ENCODE data around the gene SRPX2. TPM values are rescaled to one million over a fixed set of nuclear protein-coding genes. Genes with fewer than 3 reads are reported as not detected.

Gene SRPX2
- total and polyA plus RNA-seq, 12 donors: 9.0 to 73.3 (median 17.9) TPM

DNA sequence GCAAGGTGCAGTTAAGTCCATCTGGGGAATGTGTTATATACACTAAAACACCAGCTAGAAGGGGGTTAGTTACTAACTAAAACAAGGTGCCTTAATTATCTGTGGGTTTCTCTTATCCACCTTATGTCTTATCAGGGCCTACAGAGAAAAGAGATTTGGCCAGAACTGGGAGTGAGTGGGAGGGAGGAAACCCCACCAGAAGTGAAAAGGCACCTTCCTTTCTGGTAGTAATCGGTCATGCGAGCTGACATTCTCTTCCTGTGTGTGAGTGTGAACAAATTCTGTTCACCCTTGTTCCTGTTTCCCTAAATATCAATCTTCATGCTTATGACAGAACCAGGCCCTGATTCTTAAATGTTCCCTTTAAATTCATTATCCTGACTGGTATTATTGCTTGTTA is 43.5 kb downstream of the SRPX2 start:
- Histone ChIP-seq H3K27ac (no peak overlapping the region), H3K9me3 (replicated peaks in 1 of 3) (no peaks in the 10 kb centered on the region), H3K36me3 (replicated peaks in 1 of 2) (no peaks in the 10 kb centered on the region), H3K4me3 (no peak overlapping the region), H3K27me3 (peaks cover 3% of the 10 kb centered on the region), H3K4me1 (replicated peaks in 1 of 2) (no peaks in the 10 kb centered on the region)
- intact Hi-C loops (cut with DNase I): loop anchor here (5.0 to 10.0 kb wide), 2 partner anchors 77 to 80 kb away; no protein-coding TSS in a partner anchor
- DNase-seq: no peak
- WGBS, 4 donors: 46 to 63% (median 53%) methylated on average over 2 of the region's 2 CpGs
- no peak for TF ChIP-seq POLR2A (IDR thresholded peaks at IDR 0.05)
- TF ChIP-seq, protein P1, sequence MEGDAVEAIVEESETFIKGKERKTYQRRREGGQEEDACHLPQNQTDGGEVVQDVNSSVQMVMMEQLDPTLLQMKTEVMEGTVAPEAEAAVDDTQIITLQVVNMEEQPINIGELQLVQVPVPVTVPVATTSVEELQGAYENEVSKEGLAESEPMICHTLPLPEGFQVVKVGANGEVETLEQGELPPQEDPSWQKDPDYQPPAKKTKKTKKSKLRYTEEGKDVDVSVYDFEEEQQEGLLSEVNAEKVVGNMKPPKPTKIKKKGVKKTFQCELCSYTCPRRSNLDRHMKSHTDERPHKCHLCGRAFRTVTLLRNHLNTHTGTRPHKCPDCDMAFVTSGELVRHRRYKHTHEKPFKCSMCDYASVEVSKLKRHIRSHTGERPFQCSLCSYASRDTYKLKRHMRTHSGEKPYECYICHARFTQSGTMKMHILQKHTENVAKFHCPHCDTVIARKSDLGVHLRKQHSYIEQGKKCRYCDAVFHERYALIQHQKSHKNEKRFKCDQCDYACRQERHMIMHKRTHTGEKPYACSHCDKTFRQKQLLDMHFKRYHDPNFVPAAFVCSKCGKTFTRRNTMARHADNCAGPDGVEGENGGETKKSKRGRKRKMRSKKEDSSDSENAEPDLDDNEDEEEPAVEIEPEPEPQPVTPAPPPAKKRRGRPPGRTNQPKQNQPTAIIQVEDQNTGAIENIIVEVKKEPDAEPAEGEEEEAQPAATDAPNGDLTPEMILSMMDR (IDR thresholded peaks at IDR 0.05): no peak

DNA sequence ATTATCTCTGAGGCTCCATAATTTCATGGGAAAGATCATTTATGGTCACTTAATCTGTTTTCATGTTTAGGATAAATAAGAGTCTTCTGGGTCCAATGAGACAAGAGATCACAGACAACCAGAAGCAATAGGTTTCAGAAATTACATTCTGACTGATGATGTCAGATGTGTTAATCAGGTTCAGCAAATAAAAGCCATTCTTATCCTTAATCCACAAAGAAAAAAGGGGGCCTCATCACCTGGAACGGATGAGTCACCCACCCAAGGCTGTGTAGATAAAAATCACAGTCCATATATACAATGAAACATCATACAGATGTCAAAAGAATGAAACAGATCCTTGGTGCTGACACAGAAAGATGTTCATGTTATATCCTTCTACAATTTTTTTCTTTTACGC is 51.3 kb downstream of the SRPX2 start:
- H3K36me3 ChIP-seq (replicated peaks in 1 of 2): no peaks in the 10 kb centered on the region
- intact Hi-C loops (cut with DNase I): no loop called here
- 61 to 69% (median 65%) methylated on average over 2 of the region's 2 CpGs for WGBS, 4 donors
- TF ChIP-seq POLR2A (IDR thresholded peaks at IDR 0.05): no peak
- TF ChIP-seq, protein P1 (IDR thresholded peaks at IDR 0.05): no peak
- H3K4me1 ChIP-seq (replicated peaks in 1 of 2): no peaks in the 10 kb centered on the region
- H3K9me3 ChIP-seq (replicated peaks in 1 of 3): no peaks in the 10 kb centered on the region
- H3K27ac ChIP-seq: no peak overlapping the region
- H3K4me3 ChIP-seq: no peak overlapping the region
- peaks cover 23% of the 10 kb centered on the region for H3K27me3 ChIP-seq
- no peak for DNase-seq

DNA sequence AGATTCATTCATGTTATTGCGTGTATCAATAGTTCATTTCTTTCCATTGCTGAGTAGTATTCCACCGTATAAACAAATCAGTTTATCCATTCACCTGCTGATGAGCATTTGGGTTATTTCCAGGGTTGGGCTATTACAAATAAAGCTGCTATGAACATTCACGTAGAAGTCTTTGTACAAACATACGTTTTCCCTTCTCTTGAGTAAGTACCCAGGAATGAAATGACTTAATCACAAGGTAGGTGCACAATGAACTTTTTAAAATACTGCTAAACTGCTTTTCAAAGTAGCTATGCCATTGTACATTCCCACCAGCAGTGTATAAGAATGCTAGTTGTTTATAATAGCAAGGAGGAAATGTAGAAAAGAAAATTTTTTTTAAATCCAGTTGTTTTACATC is 52.0 kb downstream of the SRPX2 start:
- Histone ChIP-seq H3K4me1 (replicated peaks in 1 of 2) (no peaks in the 10 kb centered on the region), H3K36me3 (replicated peaks in 1 of 2) (no peaks in the 10 kb centered on the region), H3K4me3 (no peak overlapping the region), H3K27ac (no peak overlapping the region), H3K27me3 (peaks cover 23% of the 10 kb centered on the region), H3K9me3 (replicated peaks in 1 of 3) (no peaks in the 10 kb centered on the region)
- 60 to 88% (median 74%) methylated on average over 4 of the region's 4 CpGs for WGBS, 4 donors
- intact Hi-C loops (cut with DNase I): no loop called here
- TF ChIP-seq, protein P1 (IDR thresholded peaks at IDR 0.05): no peak
- no peak for TF ChIP-seq POLR2A (IDR thresholded peaks at IDR 0.05)
- no peak for DNase-seq

DNA sequence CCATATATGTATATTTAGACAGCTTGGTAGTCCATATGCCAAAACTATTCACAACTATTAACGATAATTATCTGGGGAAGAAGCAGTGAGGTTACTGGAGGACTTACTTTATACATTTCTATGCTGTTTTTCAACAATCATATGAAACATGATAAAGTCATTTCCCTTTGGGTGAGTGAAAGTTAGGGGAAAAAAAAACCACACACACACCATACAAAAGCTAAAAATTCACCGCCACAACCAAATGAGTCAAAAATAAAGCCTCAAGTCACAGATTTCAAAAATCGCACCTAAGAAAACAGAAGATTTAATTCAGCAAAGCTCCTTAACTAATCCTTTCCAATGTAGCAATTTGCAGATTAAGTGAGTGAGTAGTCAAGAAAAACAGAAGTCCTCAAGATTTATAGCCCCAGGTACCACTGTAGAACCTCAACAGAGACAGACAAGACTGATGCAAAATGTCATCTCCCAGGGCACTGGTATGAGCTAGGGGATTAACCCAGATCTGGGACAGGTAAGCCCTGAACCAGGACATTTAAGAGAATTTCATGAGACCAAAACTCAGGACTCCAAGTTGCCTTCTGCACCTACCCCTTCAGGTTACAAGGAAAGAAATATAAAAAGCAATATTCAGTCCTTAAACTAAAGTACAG is 52.8 kb downstream of the SRPX2 start:
- no peaks in the 10 kb centered on the region for H3K36me3 ChIP-seq (replicated peaks in 1 of 2)
- peaks cover 23% of the 10 kb centered on the region for H3K27me3 ChIP-seq
- H3K4me3 ChIP-seq: no peak overlapping the region
- no peaks in the 10 kb centered on the region for H3K9me3 ChIP-seq (replicated peaks in 1 of 3)
- TF ChIP-seq, protein P1 (IDR thresholded peaks at IDR 0.05): no peak
- TF ChIP-seq POLR2A (IDR thresholded peaks at IDR 0.05): no peak
- H3K27ac ChIP-seq: no peak overlapping the region
- H3K4me1 ChIP-seq (replicated peaks in 1 of 2): no peaks in the 10 kb centered on the region
- WGBS, 4 donors: 64 to 70% (median 66%) methylated on average over 3 of the region's 3 CpGs
- no peak for DNase-seq
- intact Hi-C loops (cut with DNase I): no loop called here
